OCI-LY7 (cell line): ENCODE results near the gene NFATC1. TPM values are rescaled to one million over a fixed set of nuclear protein-coding genes. Genes with fewer than 3 reads are reported as not detected.

Experiments used
- BruUV-seq: library from RNA; stranded (reverse); fragments of 400-500 nt; replicated peaks from 2 replicates; lab custom pipeline; 2021; lab: Mats Ljungman, UMichigan
- CTCF ChIA-PET: fragments of 300-600 bp; sonication (Branson Sonifier 250); formaldehyde crosslinking; loops from one replicate; lab custom pipeline; 2022; ENCODE audit warnings: antibody characterized with exemption; ENCODE audit not compliant: unreplicated experiment; lab: Charles Lee
- POLR2A ChIA-PET: fragments of 300-600 bp; sonication (Branson Sonifier 250); formaldehyde crosslinking; loops from one replicate; lab custom pipeline; 2022; ENCODE audit warnings: antibody characterized with exemption; lab: Charles Lee
- DNase-seq: peaks from one replicate; pipeline ENCODE4 v3.0.0-alpha.2; 2015; ENCODE audit warnings: low spot score
- H2AFZ ChIP-seq: fragments of 200-600 bp; sonication (generic), shearing (Covaris generic); 2 replicates; pipeline ENCODE4 v1.6.1; 2014; ENCODE audit warnings: mild to moderate bottlenecking, antibody characterized with exemption, low read length, moderate library complexity
- H3K27ac ChIP-seq: fragments of 200-600 bp; sonication (generic); 2 replicates; pipeline ENCODE4 v1.5.1; 2014; ENCODE audit warnings: mixed run types, low read depth, mild to moderate bottlenecking, moderate library complexity, low read length, inconsistent platforms; ENCODE audit not compliant: poor library complexity, severe bottlenecking
- H3K36me3 ChIP-seq: fragments of 200-600 bp; sonication (generic); 2 replicates; pipeline ENCODE4 v1.6.1; 2014; ENCODE audit warnings: mild to moderate bottlenecking, antibody characterized with exemption, low read length, moderate library complexity, mixed read lengths; ENCODE audit not compliant: insufficient read depth
- H3K4me1 ChIP-seq: fragments of 200-600 bp; sonication (generic); 2 replicates; pipeline ENCODE4 v1.5.1; 2014; ENCODE audit warnings: mild to moderate bottlenecking, low read length; ENCODE audit not compliant: insufficient read depth, poor library complexity, severe bottlenecking
- H3K4me2 ChIP-seq: fragments of 200-600 bp; sonication (generic); 2 replicates; pipeline ENCODE4 v1.6.1; 2014; ENCODE audit warnings: mild to moderate bottlenecking, low read length
- H3K4me3 ChIP-seq: fragments of 200-600 bp; sonication (generic); 2 replicates; pipeline ENCODE4 v1.5.1; 2014; ENCODE audit warnings: mild to moderate bottlenecking, low read depth, low read length; ENCODE audit not compliant: poor library complexity, severe bottlenecking
- H3K79me2 ChIP-seq: fragments of 200-600 bp; sonication (generic); 2 replicates; pipeline ENCODE4 v1.6.1; 2016; ENCODE audit warnings: low read depth, mild to moderate bottlenecking, low read length, moderate library complexity, mixed read lengths; ENCODE audit not compliant: insufficient read depth
- H3K9me2 ChIP-seq: fragments of 200-600 bp; sonication (generic); 2 replicates; pipeline ENCODE4 v1.6.1; 2016; ENCODE audit warnings: mild to moderate bottlenecking, low read length, mixed read lengths; ENCODE audit not compliant: insufficient read depth
- H3K9me3 ChIP-seq: fragments of 200-600 bp; sonication (generic); 2 replicates; pipeline ENCODE4 v1.6.1; 2014; ENCODE audit warnings: mild to moderate bottlenecking, mixed run types, low read length, mixed read lengths
- H4K20me1 ChIP-seq: fragments of 200-600 bp; sonication (generic); 2 replicates; pipeline ENCODE4 v1.6.1; 2014; ENCODE audit warnings: mild to moderate bottlenecking, antibody characterized with exemption, low read length, moderate library complexity, mixed read lengths; ENCODE audit not compliant: insufficient read depth
- CTCF ChIP-seq: fragments of 200-600 bp; sonication (generic); conservative IDR thresholded peaks from 2 replicates; pipeline ENCODE4 v1.5.1; 2014; ENCODE audit warnings: mild to moderate bottlenecking, antibody characterized with exemption, low read length, moderate library complexity, mixed read lengths
- EZH2phosphoT487 ChIP-seq: fragments of 200-600 bp; sonication (generic); IDR thresholded peaks from 2 replicates; pipeline ENCODE4 v1.6.1; 2018; ENCODE audit warnings: low read depth, borderline replicate concordance, mild to moderate bottlenecking, mixed run types, antibody characterized with exemption, low read length, moderate library complexity, mixed read lengths
- intact Hi-C: fragments of 100-400 bp; cut with micrococcal nuclease; formaldehyde crosslinking; loops from one replicate; pipeline ENCODE4 v1.10.0; 2022; ENCODE audit not compliant: unreplicated experiment
- total RNA-seq, 2 experiments: library from RNA; depleted of rRNA in 1 of 2; stranded (reverse); fragments of >200 nt in 1 of 2; shearing (Covaris generic) in 1 of 2; gene quantifications; 2 replicates each; pipeline ENCODE4 v1.2.3, GENCODE V29; 2014 to 2022

The NFATC1 gene
- total RNA-seq, 2 experiments from 2014 or later = 23.6 to 50.4 TPM

DNA sequence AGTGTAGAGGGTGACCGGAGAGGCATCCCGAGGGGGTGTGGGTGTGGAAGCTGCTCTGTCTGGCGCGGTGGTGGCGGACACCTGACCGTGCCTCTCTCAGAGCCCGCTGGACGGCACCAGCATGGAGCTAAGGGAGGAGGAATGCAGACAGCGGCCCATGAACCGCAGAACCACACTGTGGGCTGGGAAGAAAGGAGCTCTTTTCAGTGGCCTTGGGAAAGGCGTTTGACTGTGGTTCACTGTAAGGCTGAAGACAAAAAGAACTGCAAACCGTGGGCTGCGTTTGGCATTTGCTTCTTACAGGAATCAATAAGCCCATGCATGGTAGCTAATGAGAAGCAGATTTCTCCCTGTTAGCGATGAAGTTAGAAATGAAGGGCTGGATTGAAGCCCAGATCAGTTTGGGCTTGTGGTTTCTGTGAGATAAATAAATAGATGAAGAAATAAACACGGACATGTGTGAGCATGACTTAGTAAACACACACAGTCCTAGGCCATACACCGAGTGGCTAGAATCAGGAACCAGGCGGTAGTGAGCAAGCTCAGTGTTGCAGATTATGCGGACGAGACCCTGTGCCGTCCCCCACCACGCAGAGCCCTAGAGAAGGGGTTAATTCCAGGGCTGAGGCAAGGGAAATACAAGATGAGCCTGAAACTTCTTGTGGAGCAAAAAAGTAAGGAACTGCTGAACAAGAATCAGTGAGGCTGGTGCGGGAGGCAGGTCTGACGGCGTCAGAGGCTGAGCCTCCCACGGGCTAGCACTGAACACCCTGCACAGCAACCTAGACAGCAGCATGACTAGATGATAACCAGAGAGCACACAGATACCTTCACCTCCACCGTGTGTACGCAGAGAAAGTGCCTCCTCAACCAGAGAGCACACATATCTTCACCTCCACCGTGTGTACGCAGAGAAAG is 29.3 kb upstream of the NFATC1 start:
- no peaks in the 10 kb centered on the region for H3K4me1 ChIP-seq
- no peaks in the 10 kb centered on the region for H3K9me3 ChIP-seq
- no TSS peak for BruUV-seq
- ChIA-PET CTCF (no interaction called here), POLR2A (no interaction called here)
- no peak overlapping the region for H3K4me2 ChIP-seq
- intact Hi-C loops = no loop called here
- no peak for TF ChIP-seq EZH2phosphoT487
- H3K79me2 ChIP-seq = no peaks in the 10 kb centered on the region
- H3K4me3 ChIP-seq = no peak overlapping the region
- no peaks in the 10 kb centered on the region for H3K9me2 ChIP-seq
- H3K36me3 ChIP-seq = peaks cover 4% of the 10 kb centered on the region; the same call in 1 of the 2 replicates
- DNase-seq = no peak
- H2AFZ ChIP-seq = no peak overlapping the region
- no peak overlapping the region for H3K27ac ChIP-seq
- H4K20me1 ChIP-seq = no peaks in the 10 kb centered on the region

GRCh38 chr18:79367480-79367879 is 28.2 kb upstream of the NFATC1 start:
- H3K27ac ChIP-seq = no peak overlapping the region
- H3K4me1 ChIP-seq = no peaks in the 10 kb centered on the region
- DNase-seq = no peak
- H3K79me2 ChIP-seq = no peaks in the 10 kb centered on the region
- no TSS peak for BruUV-seq
- intact Hi-C loops = no loop called here
- ChIA-PET CTCF (no interaction called here), POLR2A (no interaction called here)
- TF ChIP-seq CTCF = no peak
- H4K20me1 ChIP-seq = no peaks in the 10 kb centered on the region
- no peak overlapping the region for H3K4me3 ChIP-seq
- H3K4me2 ChIP-seq = no peak overlapping the region
- peaks cover 4% of the 10 kb centered on the region; the same call in 1 of the 2 replicates for H3K36me3 ChIP-seq
- no peaks in the 10 kb centered on the region for H3K9me2 ChIP-seq
- H2AFZ ChIP-seq = no peak overlapping the region
- no peaks in the 10 kb centered on the region for H3K9me3 ChIP-seq

DNA sequence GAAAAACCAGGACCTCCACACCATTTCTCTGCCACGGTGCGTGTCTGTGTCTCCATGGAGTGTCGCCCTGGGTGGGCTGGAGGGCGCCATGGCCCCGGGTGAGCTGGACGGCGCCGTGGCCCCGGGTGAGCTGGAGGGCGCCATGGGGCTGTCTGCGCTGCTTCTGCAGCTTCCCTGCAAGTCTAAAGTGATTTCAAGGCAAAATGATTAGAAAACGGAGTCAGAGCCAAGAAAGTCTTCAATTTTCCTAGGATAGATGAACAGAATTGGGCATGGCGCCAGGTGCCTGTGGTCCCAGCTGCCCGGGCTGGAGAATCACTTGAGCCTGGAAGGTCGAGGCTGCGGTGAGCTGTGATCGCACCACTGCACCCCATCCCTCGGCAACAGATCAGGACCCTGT is 27.7 kb upstream of the NFATC1 start:
- ChIA-PET CTCF (no interaction called here), POLR2A (no interaction called here)
- Histone ChIP-seq H3K4me2 (no peak overlapping the region), H3K36me3 (peaks cover 4% of the 10 kb centered on the region; the same call in 1 of the 2 replicates), H3K79me2 (no peaks in the 10 kb centered on the region), H4K20me1 (no peaks in the 10 kb centered on the region), H3K9me3 (no peaks in the 10 kb centered on the region), H3K27ac (no peak overlapping the region), H3K4me3 (no peak overlapping the region), H2AFZ (no peak overlapping the region), H3K9me2 (no peaks in the 10 kb centered on the region), H3K4me1 (no peaks in the 10 kb centered on the region)
- TF ChIP-seq CTCF (no peak), EZH2phosphoT487 (no peak)
- intact Hi-C loops = no loop called here
- DNase-seq = no peak
- BruUV-seq = no TSS peak
